MM.1S (cell line): ENCODE data around the gene EIF4B.

Experiments used
- DNase-seq: peaks from one replicate; pipeline ENCODE4 v3.0.0-alpha.2; 2015
- H2AFZ ChIP-seq: fragments of 300-600 bp; sonication (generic); 2 replicates; pipeline ENCODE4 v1.6.0; 2016; ENCODE audit warnings: antibody characterized with exemption, low read length
- H3F3A ChIP-seq: fragments of 300-600 bp; sonication (generic); 2 replicates; pipeline ENCODE4 v1.6.1; 2016; ENCODE audit warnings: mild to moderate bottlenecking, antibody characterized with exemption, low read length, moderate library complexity, mixed read lengths; ENCODE audit not compliant: insufficient read depth
- H3K27ac ChIP-seq: fragments of 300-600 bp; sonication (generic); 2 replicates; pipeline ENCODE4 v1.5.1; 2016; ENCODE audit warnings: mild to moderate bottlenecking, low read length
- H3K27me3 ChIP-seq: fragments of 300-600 bp; sonication (generic); replicated peaks from 2 replicates; pipeline ENCODE4 v1.6.0; 2016; ENCODE audit warnings: low read length; ENCODE audit not compliant: insufficient read depth
- H3K36me3 ChIP-seq: fragments of 300-600 bp; sonication (generic); replicated peaks from 2 replicates; pipeline ENCODE4 v1.6.1; 2016; ENCODE audit warnings: mild to moderate bottlenecking, low read length, mixed read lengths; ENCODE audit not compliant: insufficient read depth
- H3K4me1 ChIP-seq: fragments of 300-600 bp; sonication (generic); 2 replicates; pipeline ENCODE4 v1.6.1; 2016; ENCODE audit warnings: low read length, mixed read lengths
- H3K4me2 ChIP-seq: fragments of 300-600 bp; sonication (generic); 2 replicates; pipeline ENCODE4 v1.6.0; 2016; ENCODE audit warnings: low read depth, low read length
- H3K4me3 ChIP-seq: fragments of 300-600 bp; sonication (generic); 2 replicates; pipeline ENCODE4 v1.5.1; 2016; ENCODE audit warnings: low read length, mixed read lengths
- H3K79me2 ChIP-seq: fragments of 300-600 bp; sonication (generic); 2 replicates; pipeline ENCODE4 v1.6.1; 2016; ENCODE audit warnings: mixed run types, low read length, mixed read lengths
- H3K9ac ChIP-seq: fragments of 300-600 bp; sonication (generic); 2 replicates; pipeline ENCODE4 v1.6.1; 2016; ENCODE audit warnings: low read length, mixed read lengths
- H3K9me2 ChIP-seq: fragments of 300-600 bp; sonication (generic); replicated peaks from 2 replicates; pipeline ENCODE4 v1.6.1; 2016; ENCODE audit warnings: mild to moderate bottlenecking, low read length, mixed read lengths; ENCODE audit not compliant: insufficient read depth
- H3K9me3 ChIP-seq: fragments of 300-600 bp; sonication (generic); replicated peaks from 2 replicates; pipeline ENCODE4 v1.6.1; 2016; ENCODE audit warnings: mild to moderate bottlenecking, low read length, mixed read lengths; ENCODE audit not compliant: insufficient read depth
- H4K20me1 ChIP-seq: fragments of 300-600 bp; sonication (generic); 2 replicates; pipeline ENCODE4 v1.6.1; 2016; ENCODE audit warnings: mild to moderate bottlenecking, low read length, moderate library complexity, mixed read lengths; ENCODE audit not compliant: insufficient read depth
- EZH2 ChIP-seq: fragments of 300-600 bp; sonication (generic); optimal IDR thresholded peaks from 2 replicates; pipeline ENCODE3; 2017; ENCODE audit warnings: low read depth, mild to moderate bottlenecking, antibody characterized with exemption, low read length, mixed read lengths
- EZH2phosphoT487 ChIP-seq: fragments of 300-600 bp; sonication (generic); IDR thresholded peaks from 2 replicates; pipeline ENCODE4 v1.6.1; 2018; ENCODE audit warnings: antibody characterized with exemption, low read length
- TF ChIP-seq, protein P1 (sequence below): fragments of 300-600 bp; sonication (generic); IDR thresholded peaks from 2 replicates; pipeline ENCODE4 v1.5.1; 2016; ENCODE audit warnings: antibody characterized with exemption, low read length, mixed read lengths

EIF4B gene

GRCh38 chr12:53046655-53047220 lies 40.5 kb downstream of the EIF4B start:
- Histone ChIP-seq H4K20me1 (no peaks in the 10 kb centered on the region), H3K4me1 (no peaks in the 10 kb centered on the region), H2AFZ (peak overlapping the region; percentile 77), H3K27ac (no peak overlapping the region), H3K9me2 (no peaks in the 10 kb centered on the region), H3K9me3 (no peaks in the 10 kb centered on the region), H3K9ac (peak overlapping the region; percentile 55), H3K4me2 (peak overlapping the region; percentile 96), H3K4me3 (peak overlapping the region; percentile 81), H3K36me3 (no peaks in the 10 kb centered on the region), H3K27me3 (peaks cover 6% of the 10 kb centered on the region; the same call in 1 of the 2 replicates), H3F3A (peaks cover 31% of the 10 kb centered on the region), H3K79me2 (no peaks in the 10 kb centered on the region)
- peak; percentile 21 for DNase-seq
- TF ChIP-seq EZH2phosphoT487 (no peak), EZH2 (no peak)
- TF ChIP-seq, protein P1, sequence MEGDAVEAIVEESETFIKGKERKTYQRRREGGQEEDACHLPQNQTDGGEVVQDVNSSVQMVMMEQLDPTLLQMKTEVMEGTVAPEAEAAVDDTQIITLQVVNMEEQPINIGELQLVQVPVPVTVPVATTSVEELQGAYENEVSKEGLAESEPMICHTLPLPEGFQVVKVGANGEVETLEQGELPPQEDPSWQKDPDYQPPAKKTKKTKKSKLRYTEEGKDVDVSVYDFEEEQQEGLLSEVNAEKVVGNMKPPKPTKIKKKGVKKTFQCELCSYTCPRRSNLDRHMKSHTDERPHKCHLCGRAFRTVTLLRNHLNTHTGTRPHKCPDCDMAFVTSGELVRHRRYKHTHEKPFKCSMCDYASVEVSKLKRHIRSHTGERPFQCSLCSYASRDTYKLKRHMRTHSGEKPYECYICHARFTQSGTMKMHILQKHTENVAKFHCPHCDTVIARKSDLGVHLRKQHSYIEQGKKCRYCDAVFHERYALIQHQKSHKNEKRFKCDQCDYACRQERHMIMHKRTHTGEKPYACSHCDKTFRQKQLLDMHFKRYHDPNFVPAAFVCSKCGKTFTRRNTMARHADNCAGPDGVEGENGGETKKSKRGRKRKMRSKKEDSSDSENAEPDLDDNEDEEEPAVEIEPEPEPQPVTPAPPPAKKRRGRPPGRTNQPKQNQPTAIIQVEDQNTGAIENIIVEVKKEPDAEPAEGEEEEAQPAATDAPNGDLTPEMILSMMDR, result no peak

DNA sequence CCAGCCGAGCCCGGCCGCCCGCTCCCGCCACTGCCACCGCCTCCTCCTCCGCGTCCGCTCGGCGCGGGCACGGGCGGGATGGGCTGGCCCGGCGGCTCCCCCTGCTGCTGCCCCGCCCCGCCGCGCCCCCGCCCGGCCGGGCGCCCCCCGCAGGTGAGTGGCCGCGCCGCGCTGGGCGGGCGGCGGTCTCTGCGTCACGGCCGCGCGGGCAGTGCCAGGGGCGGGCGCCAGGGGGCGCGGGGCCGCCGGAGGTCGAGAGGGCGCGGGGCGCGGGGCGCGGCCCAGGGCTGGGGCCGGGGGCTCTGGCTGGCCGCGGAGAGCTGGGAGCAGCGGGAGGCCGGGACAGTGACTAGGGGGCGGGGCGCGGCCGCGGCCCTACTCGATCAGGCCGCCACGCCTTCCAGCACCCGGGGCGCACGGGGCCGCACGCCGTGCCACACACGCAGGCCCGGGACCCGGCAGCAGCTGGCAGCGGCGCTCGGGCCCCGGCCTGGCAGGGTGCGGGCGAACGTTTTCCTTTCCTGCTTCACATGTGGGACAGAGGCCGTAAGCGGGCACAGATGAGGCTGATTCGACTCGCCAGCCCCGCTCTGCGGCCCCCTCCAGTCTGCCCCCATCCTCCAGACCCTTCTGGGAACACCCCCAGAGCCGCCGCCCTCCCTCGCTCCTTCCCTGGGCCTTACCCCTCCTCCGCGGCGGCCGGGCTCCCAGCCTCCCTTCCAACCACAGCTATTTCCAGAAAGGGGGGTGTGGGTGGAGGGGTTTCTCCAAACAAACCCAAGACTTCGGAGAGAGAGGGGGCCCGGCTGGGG lies 41.2 kb downstream of the EIF4B start:
- H3K4me1 ChIP-seq, result no peaks in the 10 kb centered on the region
- no peak for TF ChIP-seq EZH2phosphoT487
- no peak for TF ChIP-seq EZH2
- H3K4me3 ChIP-seq, result peak overlapping the region; percentile 20; the same call in 1 of the 2 replicates
- H3K9ac ChIP-seq, result peak overlapping the region; percentile 22; the same call in 1 of the 2 replicates
- peak; percentile 63 for DNase-seq
- H3F3A ChIP-seq, result peaks cover 27% of the 10 kb centered on the region
- H3K36me3 ChIP-seq, result no peaks in the 10 kb centered on the region
- no peaks in the 10 kb centered on the region for H3K79me2 ChIP-seq
- no peaks in the 10 kb centered on the region for H3K9me3 ChIP-seq
- no peaks in the 10 kb centered on the region for H4K20me1 ChIP-seq
- H3K4me2 ChIP-seq, result peak overlapping the region; percentile 54
- H3K9me2 ChIP-seq, result no peaks in the 10 kb centered on the region
- peak overlapping the region; percentile 52; the same call in 1 of the 2 replicates for H2AFZ ChIP-seq
- H3K27ac ChIP-seq, result no peak overlapping the region
- H3K27me3 ChIP-seq, result peaks cover 6% of the 10 kb centered on the region; the same call in 1 of the 2 replicates

DNA sequence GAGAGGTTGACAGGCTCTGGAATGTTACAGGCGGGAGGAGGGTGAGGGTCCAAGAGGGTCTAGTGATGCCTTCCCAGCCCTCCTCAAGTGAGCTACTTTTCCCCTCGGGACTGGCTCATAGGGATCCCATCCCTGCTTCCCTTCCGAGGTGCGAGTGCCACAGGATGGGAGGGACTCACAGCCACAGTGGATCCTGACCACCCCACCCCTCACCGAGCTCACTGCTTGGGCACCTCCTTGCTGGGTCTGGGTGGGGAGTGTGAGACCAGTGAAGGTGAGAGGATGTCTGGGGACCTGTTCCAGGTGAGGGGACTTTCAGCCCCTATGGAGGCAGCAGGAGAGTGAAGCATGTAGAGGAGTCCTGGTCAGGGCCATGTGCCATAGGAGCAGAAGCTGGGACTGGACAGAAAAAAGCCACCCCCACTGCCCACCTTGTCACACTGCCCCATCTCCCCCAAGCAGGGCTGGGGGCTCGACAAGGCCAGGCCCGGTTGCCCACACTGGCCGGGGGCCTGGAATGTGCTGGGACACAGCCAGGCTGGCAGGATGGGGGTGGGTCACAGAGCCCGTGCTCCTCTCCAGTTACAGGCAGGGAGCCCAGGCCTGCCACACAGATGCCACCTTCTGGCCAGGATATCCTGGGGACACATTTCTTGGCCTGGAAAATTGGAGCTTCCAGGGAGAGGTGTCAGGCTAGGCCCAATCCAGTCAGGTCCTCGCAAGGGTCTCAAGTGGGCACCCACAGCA lies 42.0 kb downstream of the EIF4B start:
- H3K4me3 ChIP-seq, result no peak overlapping the region
- 0 out of 2 replicates have a peak, but pooled peaks cover under 1% of the 10 kb centered on the region for H3K4me1 ChIP-seq
- H3K9me2 ChIP-seq, result no peaks in the 10 kb centered on the region
- no peaks in the 10 kb centered on the region for H3K9me3 ChIP-seq
- H3K79me2 ChIP-seq, result no peaks in the 10 kb centered on the region
- peaks cover 6% of the 10 kb centered on the region; the same call in 1 of the 2 replicates for H3K27me3 ChIP-seq
- no peak overlapping the region for H2AFZ ChIP-seq
- TF ChIP-seq EZH2 (no peak), EZH2phosphoT487 (no peak)
- TF ChIP-seq, protein P1, result no peak
- H3K4me2 ChIP-seq, result peak overlapping the region; percentile 54; the same call in 1 of the 2 replicates
- no peaks in the 10 kb centered on the region for H4K20me1 ChIP-seq
- no peak for DNase-seq
- no peak overlapping the region for H3K27ac ChIP-seq
- peak overlapping the region; percentile 22; the same call in 1 of the 2 replicates for H3K9ac ChIP-seq
- no peaks in the 10 kb centered on the region for H3K36me3 ChIP-seq
- peaks cover 24% of the 10 kb centered on the region; the same call in 1 of the 2 replicates for H3F3A ChIP-seq
